GM12878 (cell line): ENCODE measurements around the gene KIF6. TPM values are rescaled to one million over a fixed set of nuclear protein-coding genes. Genes with fewer than 3 reads are reported as not detected.
A peak's percentile ranks its signal among the peaks of the same experiment; 100 is the strongest.
"Not testable (repeated sequence)": the region's sequence is repeated elsewhere in the genome, so short reads cannot be mapped to it uniquely, and the experiment has no call there.

Experiments
- ATAC-seq: fragments of 200-7000 bp; cut with Tn5 transposase; 3 replicates; pipeline ENCODE4 v1.9.1; 2020; ENCODE audit warnings: mild to moderate bottlenecking, moderate library complexity
- BruUV-seq: library from RNA; stranded (reverse); fragments of 400-500 nt; replicated peaks from 2 replicates; lab custom pipeline; 2021; lab: Mats Ljungman, UMichigan
- CTCF ChIA-PET: fragments of 300-600 bp; sonication (Branson Sonifier 250); formaldehyde crosslinking; extraction: SDS; loops from one replicate; lab custom pipeline; 2021; ENCODE audit warnings: inconsistent platforms; lab: Yijun Ruan, JAX
- POLR2A ChIA-PET: fragments of 350-600 bp; formaldehyde crosslinking; extraction: SDS; loops from one replicate; lab custom pipeline; 2021; ENCODE audit warnings: inconsistent platforms; lab: Charles Lee
- RAD21 ChIA-PET: fragments of 300-600 bp; sonication (Branson Sonifier 250); formaldehyde crosslinking; loops from one replicate; lab custom pipeline; 2023; ENCODE audit warnings: antibody characterized with exemption; ENCODE audit not compliant: unreplicated experiment; lab: Charles Lee
- SMC1A ChIA-PET: fragments of 300-600 bp; sonication (Branson Sonifier 250); formaldehyde crosslinking; loops from one replicate; lab custom pipeline; 2023; ENCODE audit not compliant: unreplicated experiment, uncharacterized antibody; lab: Charles Lee
- DNase-seq: peaks from one replicate; pipeline ENCODE4 v3.0.0-alpha.2; 2011; ENCODE audit warnings: low read depth, low spot score
- FAIRE-seq: peaks from 3 replicates; lab custom pipeline; 2011; peaks lifted over from hg19 to GRCh38; lab: Jason Lieb, UNC
- H2AFZ ChIP-seq: 2 replicates; pipeline ENCODE4 v1.6.0; 2011; ENCODE audit warnings: low read depth, low read length, control low read depth; ENCODE audit not compliant: control insufficient read depth
- H3K27ac ChIP-seq: 2 replicates; pipeline ENCODE4 v1.5.1; 2011; ENCODE audit warnings: control low read depth; ENCODE audit not compliant: control insufficient read depth, insufficient read depth
- H3K27me3 ChIP-seq, 2 experiments: replicated peaks in 1 of 2; 2 replicates each; pipeline versions ENCODE4 v1.6.0 to v1.6.1; 2011; ENCODE audit warnings: low read length in 1 of 2; ENCODE audit not compliant: control insufficient read depth in 2 of 2, insufficient read depth in 2 of 2
- H3K36me3 ChIP-seq, 2 experiments: 2 replicates each; pipeline ENCODE4 v1.5.1; 2011; ENCODE audit warnings: low read length in 1 of 2; ENCODE audit not compliant: control insufficient read depth in 2 of 2, insufficient read depth in 2 of 2
- H3K4me1 ChIP-seq: 2 replicates; pipeline ENCODE4 v1.6.1; 2011; ENCODE audit warnings: mild to moderate bottlenecking, low read length, moderate library complexity, mixed read lengths; ENCODE audit not compliant: control insufficient read depth, insufficient read depth
- H3K4me2 ChIP-seq: 2 replicates; pipeline ENCODE4 v1.6.0; 2011; ENCODE audit warnings: control low read depth; ENCODE audit not compliant: control insufficient read depth, insufficient read depth
- H3K4me3 ChIP-seq: fragments of 200-600 bp; sonication (generic); 2 replicates; pipeline ENCODE4 v1.5.1; 2016
- H3K79me2 ChIP-seq: 2 replicates; pipeline ENCODE4 v1.6.0; 2011; ENCODE audit warnings: low read length; ENCODE audit not compliant: control insufficient read depth, insufficient read depth
- H3K9ac ChIP-seq: 2 replicates; pipeline ENCODE4 v1.8.0; 2011; ENCODE audit warnings: low read length, control low read depth, mixed read lengths; ENCODE audit not compliant: control insufficient read depth, insufficient read depth
- H3K9me3 ChIP-seq: replicated peaks from 3 replicates; pipeline ENCODE4 v1.5.1; 2011; ENCODE audit warnings: mild to moderate bottlenecking, low read length; ENCODE audit not compliant: control insufficient read depth, insufficient read depth
- H4K20me1 ChIP-seq: 2 replicates; pipeline ENCODE4 v1.6.0; 2011; ENCODE audit not compliant: control insufficient read depth, insufficient read depth
- MLLT1 ChIP-seq: fragments of 450-650 bp; IDR thresholded peaks from 2 replicates; pipeline ENCODE4 v1.6.1; 2016; ENCODE audit warnings: mild to moderate bottlenecking
- RCOR1 ChIP-seq: conservative IDR thresholded peaks from 2 replicates; pipeline ENCODE4 v1.6.1; 2012; ENCODE audit warnings: low read depth, low read length, improper control_type of control experiment
- RUNX3 ChIP-seq: IDR thresholded peaks from 2 replicates; pipeline ENCODE4 v1.6.1; 2012; ENCODE audit warnings: low read length, inconsistent platforms
- USF2 ChIP-seq: IDR thresholded peaks from 2 replicates; pipeline ENCODE4 v1.6.1; 2011; ENCODE audit warnings: low read depth, low read length, improper control_type of control experiment, borderline replicate concordance
- WGBS: methylation state at CpG from one replicate; pipeline ENCODE4 v1.1.6; 2016; ENCODE audit warnings: low lambda C conversion rate; ENCODE audit not compliant: insufficient replicate concordance, insufficient coverage; ENCODE audit errors: missing lambda C conversion rate; 5-methylcytosine and 5-hydroxymethylcytosine counted together
- in situ Hi-C: fragments of 300-500 bp; cut with MboI; formaldehyde crosslinking; loops from 9 replicates; pipeline ENCODE4 v1.14.3; 2018; ENCODE audit warnings: mixed read lengths
- intact Hi-C: fragments of 100-400 bp; cut with micrococcal nuclease; formaldehyde crosslinking; loops from one replicate; pipeline ENCODE4 v1.14.2; 2022; ENCODE audit not compliant: unreplicated experiment
- polyA plus RNA-seq, 11 experiments: library from polyadenylated mRNA; depleted of rRNA in 4 of 11; unstranded in 6 of 11; stranded (reverse) in 5 of 11; fragments of >200 nt; fragmentation: Nextera tagmentation in 4 of 11; fragmentation: Illumina TruSeq in 1 of 11; extraction: Ambion mirVana in 4 of 11; extraction: Trizol in 1 of 11; gene quantifications; 1 replicate in 1 of 11; 2 replicates in 10 of 11; pipeline versions ENCODE4 v1.2.1 to v1.2.3, GENCODE V29; 2011 to 2016; ENCODE audit warnings: inconsistent platforms in 2 of 11, missing spikeins in 2 of 11, low read depth in 1 of 11
- total RNA-seq, 4 experiments: library from RNA; depleted of rRNA in 3 of 4; stranded (reverse); fragments of >200 nt in 3 of 4; fragmentation: Illumina TruSeq in 1 of 4; extraction: Trizol in 1 of 4; gene quantifications; 2 replicates each; pipeline versions ENCODE4 v1.2.1 to v1.2.3, GENCODE V29; 2013 to 2021

The KIF6 gene
- total and polyA plus RNA-seq, 10 of the 15 experiments (the other 5 are each of a cell fraction or from before 2014, with no cell fraction given), result 0.09 to 1.0 (median 0.28) TPM

DNA sequence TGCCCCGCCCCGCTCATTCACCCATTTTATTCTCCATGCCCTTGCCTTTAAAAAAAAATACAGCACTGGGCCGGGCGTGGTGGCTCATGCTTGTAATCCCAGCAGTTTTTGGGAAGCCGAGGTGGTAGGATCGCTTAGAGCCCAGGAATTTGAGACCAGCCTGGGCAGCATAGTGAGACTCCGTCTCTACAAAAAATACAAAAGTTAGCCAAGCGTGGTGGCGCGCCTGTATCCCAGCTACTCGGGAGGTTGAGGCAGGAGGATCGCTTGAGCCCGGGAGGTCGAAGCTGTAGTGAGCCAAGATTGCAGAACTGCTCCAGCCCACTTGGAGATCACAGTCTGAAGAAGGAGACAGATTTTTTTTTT, 407 bp upstream of the KIF6 start:
- Histone ChIP-seq H3K4me1 (no peaks in the 10 kb centered on the region), H2AFZ (peak overlapping the region; percentile 90), H3K4me3 (no peak overlapping the region; the same call in 1 of the 2 replicates), H3K4me2 (peak overlapping the region; percentile 72), H3K79me2 (no peaks in the 10 kb centered on the region), H3K9ac (no peak overlapping the region), H3K9me3 (no peaks in the 10 kb centered on the region), H4K20me1 (no peaks in the 10 kb centered on the region), H3K36me3 (no peaks in the 10 kb centered on the region), H3K27me3 (no peaks in the 10 kb centered on the region), H3K27ac (no peak overlapping the region)
- FAIRE-seq (no peak), DNase-seq (no peak), ATAC-seq (no peak)
- intact Hi-C loops (no loop called here), in situ Hi-C loops (no loop called here)
- TF ChIP-seq MLLT1, result 0 out of 2 replicates have a peak, but pooled peaks have one; percentile 27
- TF ChIP-seq USF2, result no peak
- TF ChIP-seq RCOR1, result no peak
- 0 out of 2 replicates have a peak, but pooled peaks have one; percentile 2 for TF ChIP-seq RUNX3
- ChIA-PET POLR2A (interaction anchor here (0.7 kb wide), 3 partner anchors 30 to 497 kb away, joined by 3 to 5 read pairs (median 4); no protein-coding TSS in a partner anchor), CTCF (interaction anchor here (1.7 kb wide), 1 partner anchor 10 kb away, joined by 5 read pairs; no protein-coding TSS in a partner anchor), SMC1A (interaction anchor here (1.0 to 1.8 kb wide), 6 partner anchors 11 to 274 kb away, joined by 3 to 6 read pairs (median 4); no protein-coding TSS in a partner anchor), RAD21 (interaction anchor here (0.9 to 1.5 kb wide), 4 partner anchors 83 to 273 kb away, joined by 3 to 4 read pairs (median 4); no protein-coding TSS in a partner anchor)
- WGBS, result 57% methylated on average over 14 of the region's 14 CpGs
- no TSS peak for BruUV-seq

DNA sequence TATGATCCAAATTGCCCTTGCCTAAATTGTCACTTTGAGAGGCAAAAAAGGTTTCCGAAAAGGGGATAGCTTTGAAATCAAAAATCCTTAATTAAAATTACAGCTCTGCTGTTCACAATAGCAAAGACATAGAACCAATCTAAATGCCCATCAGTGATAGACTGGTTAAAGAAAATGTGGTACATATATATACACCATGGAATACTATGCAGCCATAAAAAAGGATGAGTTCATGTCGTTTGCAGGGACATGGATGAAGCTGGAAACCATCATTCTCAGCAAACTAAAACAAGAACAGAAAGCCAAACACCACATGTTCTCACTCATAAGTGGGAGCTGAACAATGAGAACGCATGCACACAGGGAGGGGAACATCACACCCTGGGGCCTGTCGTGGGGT, 1.9 kb downstream of the KIF6 start:
- H3K27ac ChIP-seq, H3K4me1 ChIP-seq, H3K9me3 ChIP-seq, H3K36me3 ChIP-seq, H3K4me2 ChIP-seq, H2AFZ ChIP-seq, intact Hi-C loops, POLR2A ChIA-PET, H4K20me1 ChIP-seq, H3K9ac ChIP-seq, DNase-seq, FAIRE-seq, H3K79me2 ChIP-seq, in situ Hi-C loops, H3K4me3 ChIP-seq, H3K27me3 ChIP-seq, BruUV-seq, ATAC-seq: not testable (repeated sequence)
- ChIA-PET RAD21 (interaction anchor here (1.0 kb wide), 1 partner anchor 23 kb away, joined by 3 read pairs; no protein-coding TSS in a partner anchor), SMC1A (interaction anchor here (0.6 to 2.2 kb wide), 8 partner anchors 9 to 118 kb away, joined by 3 to 6 read pairs (median 4); no protein-coding TSS in a partner anchor), CTCF (interaction anchor here (1.1 to 1.8 kb wide), 3 partner anchors 9 to 142 kb away, joined by 3 to 4 read pairs (median 3); no protein-coding TSS in a partner anchor)
- 76% methylated on average over 4 of the region's 4 CpGs for WGBS
